ENCODE results near the gene TMEM222. TPM values are rescaled to one million over a fixed set of nuclear protein-coding genes. Genes with fewer than 3 reads are reported as not detected.

Gene TMEM222
- total RNA-seq (2021) (48.5 and 55.5 TPM in 2 replicates), Bru-seq, nascent RNA (percentile 80 among the genes with signal in this experiment), BruChase-seq, experiment 1, labeled RNA remaining after a 2-hour chase (percentile 80 among the genes with signal in this experiment), BruChase-seq, experiment 2, labeled RNA remaining after a 6-hour chase (percentile 79 among the genes with signal in this experiment)
- long read RNA-seq, transcript TMEM222-211 (6 exons, 1,613 nt): major isoform, 62 of 88 reads
- long read RNA-seq, transcript TMEM222-207 (7 exons, 986 nt): minor isoform, 5 of 88 reads
- long read RNA-seq, transcript TMEM222-202 (7 exons, 1,665 nt): minor isoform, 11 of 88 reads
- long read RNA-seq, partial matches to known transcripts: 0 of 88 reads
- long read RNA-seq, other reads (novel, unspliced or antisense): 9 of 88 reads

- peak; percentile 99 for DNase-seq (ENCODE audit: low spot score)
- POLR2A ChIA-PET (ENCODE audit: low non-redundant PET): no interaction called here
- peak within 1 kb of the TSS; percentile 95 for H3K27ac ChIP-seq (ENCODE audit: low read depth, low read length, poor library complexity, severe bottlenecking)
- TF ChIP-seq EZH2 (IDR thresholded peaks at IDR 0.05; ENCODE audit: borderline replicate concordance, low read depth, low read length, poor library complexity, severe bottlenecking): no peak
- no peak for TF ChIP-seq CTCF (conservative IDR thresholded peaks at IDR 0.05; ENCODE audit: low read depth, low read length)
- H3K9me3 ChIP-seq (ENCODE audit: low read depth, low read length, poor library complexity, severe bottlenecking): no peaks in the 10 kb centered on the region
- peaks cover 19% of the 10 kb centered on the region for H3K4me1 ChIP-seq (ENCODE audit: insufficient read depth, low read length, poor library complexity, severe bottlenecking)
- H3K36me3 ChIP-seq (ENCODE audit: insufficient read depth, low read length, poor library complexity, severe bottlenecking): peaks cover 5% of the 10 kb centered on the region
- no TSS peak for BruUV-seq (replicated peaks)
- H3K4me3 ChIP-seq (ENCODE audit: low read depth, low read length, poor library complexity, severe bottlenecking): peak within 1 kb of the TSS; percentile 97
- H3K27me3 ChIP-seq (replicated peaks; ENCODE audit: insufficient read depth, low read depth, low read length, poor library complexity): no peaks in the 10 kb centered on the region
- CTCF ChIA-PET: interaction anchor here (0.6 to 0.7 kb wide), 2 partner anchors 36 to 74 kb away, joined by 7 to 9 read pairs; no protein-coding TSS in a partner anchor
- intact Hi-C loops (cut with micrococcal nuclease; ENCODE audit: unreplicated experiment): no loop called here
Observed at GRCh38 chr1:27321813-27322568, at the start of gene TMEM222. TSS of gene TMEM222 (plus strand) at chr1:27322163. CDS start at chr1:27322198, 35 bp downstream.

- TF ChIP-seq EZH2 (IDR thresholded peaks at IDR 0.05; ENCODE audit: borderline replicate concordance, low read depth, low read length, poor library complexity, severe bottlenecking) (no peak), CTCF (conservative IDR thresholded peaks at IDR 0.05; ENCODE audit: low read depth, low read length) (no peak)
- Histone ChIP-seq H3K4me1 (ENCODE audit: insufficient read depth, low read length, poor library complexity, severe bottlenecking) (no peaks in the 10 kb centered on the region), H3K27me3 (replicated peaks; ENCODE audit: insufficient read depth, low read depth, low read length, poor library complexity) (no peaks in the 10 kb centered on the region), H3K27ac (ENCODE audit: low read depth, low read length, poor library complexity, severe bottlenecking) (no peak overlapping the region), H3K4me3 (ENCODE audit: low read depth, low read length, poor library complexity, severe bottlenecking) (no peak overlapping the region), H3K9me3 (ENCODE audit: low read depth, low read length, poor library complexity, severe bottlenecking) (no peaks in the 10 kb centered on the region), H3K36me3 (ENCODE audit: insufficient read depth, low read length, poor library complexity, severe bottlenecking) (no peaks in the 10 kb centered on the region)
- no TSS peak for BruUV-seq (replicated peaks)
- intact Hi-C loops (cut with micrococcal nuclease; ENCODE audit: unreplicated experiment): no loop called here
- DNase-seq (ENCODE audit: low spot score): no peak
- POLR2A ChIA-PET (ENCODE audit: low non-redundant PET): no interaction called here
- CTCF ChIA-PET: interaction anchor here (0.7 kb wide), 1 partner anchor 77 kb away, joined by 3 read pairs; no protein-coding TSS in a partner anchor
Observed at GRCh38 chr1:27274204-27274603, 47.8 kb upstream of the TMEM222 start.

GRCh38 chr1:27275696-27276095 is 46.3 kb upstream of the TMEM222 start:
- intact Hi-C loops (cut with micrococcal nuclease; ENCODE audit: unreplicated experiment): no loop called here
- ChIA-PET POLR2A (ENCODE audit: low non-redundant PET) (no interaction called here), CTCF (no interaction called here)

More at GRCh38 chr1:27275696-27276095, 46.3 kb upstream of the TMEM222 start:
- Histone ChIP-seq H3K9me3 (ENCODE audit: low read depth, low read length, poor library complexity, severe bottlenecking) (no peaks in the 10 kb centered on the region), H3K27me3 (replicated peaks; ENCODE audit: insufficient read depth, low read depth, low read length, poor library complexity) (no peaks in the 10 kb centered on the region), H3K4me3 (ENCODE audit: low read depth, low read length, poor library complexity, severe bottlenecking) (no peak overlapping the region), H3K4me1 (ENCODE audit: insufficient read depth, low read length, poor library complexity, severe bottlenecking) (no peaks in the 10 kb centered on the region), H3K27ac (ENCODE audit: low read depth, low read length, poor library complexity, severe bottlenecking) (no peak overlapping the region), H3K36me3 (ENCODE audit: insufficient read depth, low read length, poor library complexity, severe bottlenecking) (no peaks in the 10 kb centered on the region)
- BruUV-seq (replicated peaks): no TSS peak
- no peak for DNase-seq (ENCODE audit: low spot score)
- TF ChIP-seq CTCF (conservative IDR thresholded peaks at IDR 0.05; ENCODE audit: low read depth, low read length) (no peak), EZH2 (IDR thresholded peaks at IDR 0.05; ENCODE audit: borderline replicate concordance, low read depth, low read length, poor library complexity, severe bottlenecking) (no peak)

All from A673 (cell line).